Measurements from ENCODE around the gene ARF1.

ARF1 gene

DNA sequence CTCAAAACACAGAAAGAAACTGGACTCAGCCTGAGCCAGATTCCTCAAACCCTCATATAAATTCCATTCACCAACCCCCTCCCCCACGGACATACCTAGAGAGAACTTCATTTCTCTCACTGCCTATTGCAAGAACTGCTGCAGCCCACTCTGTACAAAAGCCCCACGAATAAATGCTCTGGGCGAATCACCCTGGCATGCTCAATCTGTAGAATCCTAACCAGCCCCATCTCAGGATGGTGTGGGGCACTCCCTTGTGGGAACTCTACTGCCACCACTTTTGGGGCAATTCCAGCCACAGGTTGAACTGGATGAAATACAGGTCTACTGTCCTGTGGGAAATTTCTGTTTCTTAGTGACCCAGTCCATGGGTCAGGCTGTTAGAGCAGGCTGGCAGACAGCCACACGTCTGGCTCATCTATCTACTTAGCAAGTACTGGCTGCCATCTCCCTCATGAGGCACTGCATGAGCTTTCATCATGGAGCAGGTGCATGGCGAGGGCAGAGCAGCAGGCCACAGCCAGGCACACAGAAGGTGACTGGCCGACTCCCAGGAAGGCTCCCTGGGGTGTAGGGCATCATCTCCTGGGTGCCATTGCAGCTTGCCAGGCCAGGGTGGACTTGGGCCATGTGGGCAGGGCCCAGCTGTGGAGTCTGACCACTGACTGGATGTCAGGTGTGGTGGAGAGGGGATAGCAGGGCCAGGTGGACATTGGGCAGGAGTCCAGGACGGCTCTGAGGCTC is 22.2 kb downstream of the ARF1 start:
- no peak overlapping the region for H3K4me3 ChIP-seq (replicated peaks; ENCODE audit: low read depth, low read length)
- no peak for DNase-seq (ENCODE audit: extremely low read depth, low read depth)

DNA sequence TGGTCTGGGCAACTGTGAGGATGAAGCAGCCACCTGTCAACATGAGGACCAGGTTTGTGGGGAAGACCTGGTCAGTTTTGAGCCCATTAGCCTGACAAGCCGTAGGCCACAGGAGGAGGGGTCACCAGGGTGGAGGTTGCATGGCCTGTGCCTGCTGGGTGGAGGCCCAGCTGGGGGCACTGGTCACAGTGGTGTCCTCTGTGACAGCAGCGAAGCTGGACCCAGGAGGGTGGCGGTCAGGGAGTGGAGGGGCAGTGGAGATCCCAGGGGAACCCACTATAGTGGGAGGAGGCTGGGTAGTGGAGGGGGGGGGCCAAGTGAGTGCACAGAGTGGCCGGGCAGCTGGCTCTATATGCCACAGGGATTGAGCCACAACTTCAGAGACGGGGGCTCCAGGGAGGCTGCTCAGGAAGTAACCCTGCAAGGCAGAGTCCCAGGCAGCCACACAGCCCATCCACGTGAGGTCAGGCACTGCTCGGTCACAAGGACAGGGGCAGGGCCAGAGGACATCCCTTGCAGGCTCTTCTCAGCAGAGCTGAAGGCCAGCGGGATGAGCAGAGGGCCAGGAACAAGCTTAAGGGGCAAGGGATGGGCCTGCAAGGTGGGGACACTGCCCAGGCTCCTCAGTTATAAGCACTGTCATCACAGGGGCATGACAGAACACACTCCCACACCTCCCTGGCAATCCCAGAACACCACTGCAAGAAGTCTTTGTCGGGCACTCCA is 22.9 kb downstream of the ARF1 start:
- TF ChIP-seq, protein P1, sequence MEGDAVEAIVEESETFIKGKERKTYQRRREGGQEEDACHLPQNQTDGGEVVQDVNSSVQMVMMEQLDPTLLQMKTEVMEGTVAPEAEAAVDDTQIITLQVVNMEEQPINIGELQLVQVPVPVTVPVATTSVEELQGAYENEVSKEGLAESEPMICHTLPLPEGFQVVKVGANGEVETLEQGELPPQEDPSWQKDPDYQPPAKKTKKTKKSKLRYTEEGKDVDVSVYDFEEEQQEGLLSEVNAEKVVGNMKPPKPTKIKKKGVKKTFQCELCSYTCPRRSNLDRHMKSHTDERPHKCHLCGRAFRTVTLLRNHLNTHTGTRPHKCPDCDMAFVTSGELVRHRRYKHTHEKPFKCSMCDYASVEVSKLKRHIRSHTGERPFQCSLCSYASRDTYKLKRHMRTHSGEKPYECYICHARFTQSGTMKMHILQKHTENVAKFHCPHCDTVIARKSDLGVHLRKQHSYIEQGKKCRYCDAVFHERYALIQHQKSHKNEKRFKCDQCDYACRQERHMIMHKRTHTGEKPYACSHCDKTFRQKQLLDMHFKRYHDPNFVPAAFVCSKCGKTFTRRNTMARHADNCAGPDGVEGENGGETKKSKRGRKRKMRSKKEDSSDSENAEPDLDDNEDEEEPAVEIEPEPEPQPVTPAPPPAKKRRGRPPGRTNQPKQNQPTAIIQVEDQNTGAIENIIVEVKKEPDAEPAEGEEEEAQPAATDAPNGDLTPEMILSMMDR (IDR thresholded peaks at IDR 0.05; ENCODE audit: low read depth, low read length, missing control alignments), result no peak
- H3K4me3 ChIP-seq (replicated peaks; ENCODE audit: low read depth, low read length), result no peak overlapping the region

More for the DNA sequence above, 22.2 kb downstream of the ARF1 start:
- TF ChIP-seq, protein P1 (IDR thresholded peaks at IDR 0.05; ENCODE audit: low read depth, low read length, missing control alignments), result no peak

DNA sequence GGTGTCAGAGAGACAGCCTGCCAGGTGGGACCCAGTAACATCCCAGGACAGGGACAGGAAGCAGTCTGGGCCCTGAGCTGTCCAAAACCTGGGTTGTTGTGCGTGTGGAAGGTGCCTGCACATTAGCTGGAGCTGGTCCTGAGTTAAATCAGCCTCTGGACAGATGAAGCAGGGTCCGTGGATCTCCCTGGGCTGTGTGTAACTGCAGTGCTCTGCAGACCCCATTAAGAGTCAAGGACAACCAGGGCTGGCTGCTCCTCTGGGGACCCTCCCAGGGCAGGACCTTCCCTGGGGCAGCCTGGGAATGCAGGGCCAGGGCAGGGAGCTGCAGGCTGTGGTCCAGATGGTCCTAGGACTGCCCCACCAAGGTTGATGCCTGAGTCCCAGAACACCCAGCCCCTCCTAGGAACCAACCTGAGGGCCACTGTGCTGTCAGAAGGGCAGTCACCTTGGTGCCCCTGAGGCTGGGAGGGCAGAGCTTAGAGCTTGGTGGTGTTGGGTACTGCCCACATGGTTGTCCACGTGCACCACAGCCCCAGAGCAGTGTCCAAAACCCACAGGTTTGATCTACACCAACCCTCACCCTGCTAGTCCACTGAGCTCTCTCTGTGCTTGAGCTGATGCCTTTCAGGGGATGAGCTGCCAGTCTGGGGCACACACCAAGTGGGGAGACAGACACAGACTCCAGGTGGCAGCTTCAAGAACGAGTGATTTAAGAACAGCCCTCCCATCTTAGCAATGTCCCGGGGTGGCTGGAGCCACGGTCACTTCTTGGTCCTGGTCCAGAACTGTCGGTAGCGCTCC is 23.7 kb downstream of the ARF1 start:
- TF ChIP-seq, protein P1 (IDR thresholded peaks at IDR 0.05; ENCODE audit: low read depth, low read length, missing control alignments), result no peak
- no peak overlapping the region for H3K4me3 ChIP-seq (replicated peaks; ENCODE audit: low read depth, low read length)
- no peak for DNase-seq (ENCODE audit: extremely low read depth, low read depth)

More for the DNA sequence above, 22.9 kb downstream of the ARF1 start:
- no peak for DNase-seq (ENCODE audit: extremely low read depth, low read depth)

DNA sequence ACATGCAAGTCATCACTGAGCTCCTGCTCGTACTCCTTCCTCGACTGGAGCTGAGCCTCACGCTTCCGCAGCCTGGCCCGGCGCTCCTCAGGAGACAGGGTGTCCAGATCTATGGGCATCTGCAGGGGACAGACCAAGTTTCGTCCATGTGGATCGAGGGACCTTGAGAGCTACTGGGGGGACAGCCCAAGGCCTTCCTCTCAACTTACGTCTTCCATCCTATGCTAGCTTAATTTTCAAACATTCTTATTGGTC is 24.2 kb downstream of the ARF1 start:
- no peak for DNase-seq (ENCODE audit: extremely low read depth, low read depth)
- no peak overlapping the region for H3K4me3 ChIP-seq (replicated peaks; ENCODE audit: low read depth, low read length)
- TF ChIP-seq, protein P1 (IDR thresholded peaks at IDR 0.05; ENCODE audit: low read depth, low read length, missing control alignments), result no peak

DNA sequence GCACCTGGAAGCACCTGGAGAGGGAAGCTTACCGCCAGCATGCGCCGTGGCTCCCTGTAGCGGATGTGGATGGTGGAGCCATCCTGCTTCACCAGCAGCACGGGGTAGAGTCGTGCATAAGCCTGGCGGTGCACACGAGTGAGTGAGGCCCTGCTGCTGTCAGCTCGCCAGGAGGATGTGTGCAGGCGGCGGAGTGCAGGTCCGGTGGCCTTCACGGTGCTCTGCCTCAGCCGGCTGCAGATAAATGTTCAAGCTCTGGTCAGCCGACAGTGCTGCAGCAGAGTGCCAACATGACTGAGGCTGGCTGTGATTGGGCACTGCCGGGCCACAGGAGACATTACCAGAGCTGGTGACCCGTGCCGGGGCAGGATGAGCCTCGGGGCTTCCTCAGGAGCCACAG is 25.1 kb downstream of the ARF1 start:
- peak overlapping the region; percentile 99 for H3K4me3 ChIP-seq (replicated peaks; ENCODE audit: low read depth, low read length)
- TF ChIP-seq, protein P1 (IDR thresholded peaks at IDR 0.05; ENCODE audit: low read depth, low read length, missing control alignments), result no peak

DNA sequence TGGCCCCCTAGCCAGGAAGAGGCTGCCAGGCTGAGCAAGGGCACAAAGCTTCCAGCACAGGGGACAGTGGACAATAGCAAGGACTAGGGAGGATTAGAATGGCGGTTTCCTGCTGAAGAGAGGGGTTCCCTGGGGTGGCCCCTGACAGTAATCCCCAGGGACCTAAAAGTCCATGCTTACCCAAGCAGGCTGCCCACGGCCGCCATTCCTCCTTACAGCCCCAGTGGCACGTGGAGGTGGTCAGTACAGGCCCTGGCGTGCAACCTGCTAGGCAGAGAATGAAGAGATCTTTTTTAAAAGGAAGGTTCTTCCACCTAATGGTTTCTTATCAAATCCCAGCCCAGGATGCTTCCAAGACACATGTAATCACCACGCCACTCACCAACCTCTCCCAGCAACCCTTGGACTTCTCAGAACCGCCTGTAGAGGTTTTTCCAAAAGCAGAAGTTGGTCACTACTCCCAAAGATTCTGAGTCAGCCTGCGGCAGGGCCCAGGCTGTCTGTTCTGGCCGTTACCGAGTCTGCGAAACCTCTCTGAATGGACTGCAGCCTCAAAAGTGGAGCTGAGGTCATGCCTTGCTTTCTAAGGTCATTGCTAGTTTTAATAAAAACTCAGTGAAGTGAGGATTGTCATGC is 25.7 kb downstream of the ARF1 start:
- H3K4me3 ChIP-seq (replicated peaks; ENCODE audit: low read depth, low read length), result peak overlapping the region; percentile 99
- TF ChIP-seq, protein P1 (IDR thresholded peaks at IDR 0.05; ENCODE audit: low read depth, low read length, missing control alignments), result no peak
- no peak for DNase-seq (ENCODE audit: extremely low read depth, low read depth)

More for the DNA sequence above, 25.1 kb downstream of the ARF1 start:
- no peak for DNase-seq (ENCODE audit: extremely low read depth, low read depth)
